IPS DF 4.7 (cell line): ENCODE measurements around the gene ALKBH5.

ENCODE experiments used
- DNase-seq: peaks from one replicate; pipeline ENCODE4 v3.0.0-alpha.2; 2013; ENCODE audit warnings: low spot score; ENCODE audit errors: extremely low read depth

The ALKBH5 gene

GRCh38 chr17:18241229-18241871 is 57.7 kb downstream of the ALKBH5 start:
- no peak for DNase-seq

- DNase-seq = no peak
Measured at GRCh38 chr17:18245038-18245776, 61.6 kb downstream of the ALKBH5 start.

- no peak for DNase-seq
Measured at GRCh38 chr17:18246109-18246725, 62.6 kb downstream of the ALKBH5 start.

- DNase-seq = no peak
Measured at GRCh38 chr17:18246880-18247612, 63.4 kb downstream of the ALKBH5 start.

- no peak for DNase-seq
Measured at GRCh38 chr17:18247613-18248001, 64.0 kb downstream of the ALKBH5 start.

- no peak for DNase-seq
Measured at GRCh38 chr17:18248300-18248731, 64.7 kb downstream of the ALKBH5 start.

- no peak for DNase-seq
Measured at GRCh38 chr17:18248811-18249210, 65.2 kb downstream of the ALKBH5 start.

GRCh38 chr17:18250259-18250658 is 66.6 kb downstream of the ALKBH5 start:
- no peak for DNase-seq

- DNase-seq = no peak
Measured at GRCh38 chr17:18250708-18251107, 67.1 kb downstream of the ALKBH5 start.

GRCh38 chr17:18251204-18251603 is 67.6 kb downstream of the ALKBH5 start:
- no peak for DNase-seq

GRCh38 chr17:18252160-18252559 is 68.5 kb downstream of the ALKBH5 start:
- no peak for DNase-seq

GRCh38 chr17:18253187-18253884 is 69.7 kb downstream of the ALKBH5 start:
- no peak for DNase-seq

GRCh38 chr17:18253947-18254821 is 70.6 kb downstream of the ALKBH5 start:
- no peak for DNase-seq

GRCh38 chr17:18254888-18255649 is 71.4 kb downstream of the ALKBH5 start:
- DNase-seq = no peak

- DNase-seq = no peak
Measured at GRCh38 chr17:18256351-18256750, 72.7 kb downstream of the ALKBH5 start.

- DNase-seq = no peak
Measured at GRCh38 chr17:18256776-18257175, 73.1 kb downstream of the ALKBH5 start.

- DNase-seq = no peak
Measured at GRCh38 chr17:18257268-18257981, 73.8 kb downstream of the ALKBH5 start.

GRCh38 chr17:18257982-18258355 is 74.3 kb downstream of the ALKBH5 start:
- DNase-seq = no peak
